SK-N-MC (cell line): ENCODE data around the gene PSG5.

Experiments used
- EZH2 ChIP-seq: fragments of 200-600 bp; sonication (generic); IDR thresholded peaks from one replicate; pipeline ENCODE4 v1.6.1; 2017; ENCODE audit warnings: antibody characterized with exemption
- POLR2AphosphoS5 ChIP-seq: IDR thresholded peaks from 2 replicates; pipeline ENCODE4 v1.6.1; 2012; ENCODE audit warnings: mild to moderate bottlenecking, low read depth, low read length, borderline replicate concordance

DNA sequence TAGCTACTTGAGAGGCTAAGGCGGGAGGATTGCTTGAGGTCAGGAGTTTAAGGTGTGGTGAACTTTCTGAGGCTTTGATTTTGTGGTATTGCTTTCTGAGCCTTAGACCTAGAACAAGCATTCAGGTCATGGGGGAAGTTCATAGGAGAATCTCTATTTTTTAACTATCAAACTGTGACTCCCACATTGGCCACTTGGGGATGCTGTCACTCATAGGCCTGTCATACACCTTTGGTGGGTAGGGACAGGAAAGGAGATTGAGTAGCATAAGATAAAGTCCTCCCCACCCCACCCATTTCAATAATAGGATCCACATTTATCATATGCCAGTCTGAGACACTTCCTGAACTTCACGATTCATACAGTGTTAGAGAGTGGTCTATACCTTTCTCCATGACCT, 62.0 kb downstream of the PSG5 start:
- no peak for TF ChIP-seq POLR2AphosphoS5
- TF ChIP-seq EZH2 = no peak
